IMR-90 (cell line): Measurements from ENCODE around the gene LSM12. TPM values are rescaled to one million over a fixed set of nuclear protein-coding genes. Genes with fewer than 3 reads are reported as not detected.

Source experiments
- ATAC-seq: fragments of 200-7000 bp; cut with Tn5 transposase; 2 replicates; pipeline ENCODE4 v1.9.1; 2020; ENCODE audit warnings: low read depth, mild to moderate bottlenecking, moderate library complexity
- BruUV-seq: library from RNA; stranded (reverse); fragments of 400-500 nt; replicated peaks from 2 replicates; lab custom pipeline; 2021; lab: Mats Ljungman, UMichigan
- CTCF ChIA-PET: fragments of 300-600 bp; formaldehyde crosslinking; extraction: SDS; loops from one replicate; lab custom pipeline; 2021; ENCODE audit warnings: antibody characterized with exemption; lab: Yijun Ruan, JAX
- POLR2A ChIA-PET: fragments of 300-600 bp; sonication (Branson Sonifier 250); formaldehyde crosslinking; loops from one replicate; lab custom pipeline; 2022; ENCODE audit warnings: antibody characterized with exemption; ENCODE audit not compliant: unreplicated experiment; lab: Charles Lee
- DNase-seq: peaks from one replicate; pipeline ENCODE4 v3.0.0; 2013
- H2AFZ ChIP-seq: replicated peaks from 2 replicates; pipeline ENCODE3; 2013; ENCODE audit warnings: low read length, mild to moderate bottlenecking; ENCODE audit not compliant: poor library complexity
- H2AK5ac ChIP-seq: 2 replicates; pipeline ENCODE4 v1.6.1; 2013; ENCODE audit warnings: low read depth, low read length, inconsistent platforms
- H2AK9ac ChIP-seq: replicated peaks from 2 replicates; pipeline ENCODE3; 2013; ENCODE audit warnings: mild to moderate bottlenecking, low read depth, low read length, moderate library complexity; ENCODE audit not compliant: poor library complexity
- H2BK120ac ChIP-seq: 2 replicates; pipeline ENCODE4 v1.6.1; 2013; ENCODE audit warnings: low read depth, low read length, inconsistent platforms
- H2BK15ac ChIP-seq: 3 replicates; pipeline ENCODE4 v1.6.1; 2013; ENCODE audit warnings: low read depth, low read length, inconsistent platforms
- H2BK20ac ChIP-seq: 2 replicates; pipeline ENCODE4 v1.6.1; 2013; ENCODE audit warnings: low read depth, mild to moderate bottlenecking, inconsistent platforms, low read length, moderate library complexity
- H2BK5ac ChIP-seq: 2 replicates; pipeline ENCODE4 v1.6.1; 2013; ENCODE audit warnings: mild to moderate bottlenecking, low read depth, low read length, inconsistent platforms; ENCODE audit not compliant: poor library complexity, severe bottlenecking
- H3K14ac ChIP-seq: replicated peaks from 2 replicates; pipeline ENCODE4 v1.6.1; 2013; ENCODE audit warnings: low read depth, low read length, inconsistent platforms
- H3K18ac ChIP-seq: 2 replicates; pipeline ENCODE4 v1.6.1; 2013; ENCODE audit warnings: low read depth, low read length, control low read depth
- H3K23ac ChIP-seq: 2 replicates; pipeline ENCODE4 v1.6.1; 2013; ENCODE audit warnings: low read depth, low read length, inconsistent platforms
- H3K27ac ChIP-seq: 2 replicates; pipeline ENCODE4 v1.5.1; 2013; ENCODE audit warnings: mild to moderate bottlenecking, control low read depth, low read length; ENCODE audit not compliant: insufficient read depth
- H3K27me3 ChIP-seq: 2 replicates; pipeline ENCODE4 v1.6.1; 2013; ENCODE audit warnings: low read length; ENCODE audit not compliant: control insufficient read depth, insufficient read depth
- H3K36me3 ChIP-seq: 2 replicates; pipeline ENCODE4 v1.6.1; 2013; ENCODE audit warnings: low read length, mixed read lengths; ENCODE audit not compliant: control insufficient read depth, insufficient read depth
- H3K4ac ChIP-seq: 2 replicates; pipeline ENCODE4 v1.6.1; 2013; ENCODE audit warnings: low read depth, low read length, inconsistent platforms
- H3K4me1 ChIP-seq: 2 replicates; pipeline ENCODE4 v1.6.1; 2013; ENCODE audit warnings: low read length, mixed read lengths; ENCODE audit not compliant: control insufficient read depth, insufficient read depth
- H3K4me2 ChIP-seq: 2 replicates; pipeline ENCODE4 v1.6.1; 2013; ENCODE audit warnings: low read depth, mild to moderate bottlenecking, control low read depth, low read length, moderate library complexity
- H3K4me3 ChIP-seq: 2 replicates; pipeline ENCODE4 v1.5.1; 2013; ENCODE audit warnings: low read depth, mild to moderate bottlenecking, control low read depth, low read length, moderate library complexity; ENCODE audit not compliant: insufficient read depth
- H3K56ac ChIP-seq: 2 replicates; pipeline ENCODE4 v1.6.1; 2013; ENCODE audit warnings: low read length, inconsistent platforms; ENCODE audit not compliant: insufficient read depth; ENCODE audit errors: extremely low read depth
- H3K79me1 ChIP-seq, 2 experiments: 2 replicates each; pipeline ENCODE4 v1.6.1; 2013; ENCODE audit warnings: low read length in 2 of 2, inconsistent platforms in 1 of 2, low read depth in 1 of 2
- H3K9ac ChIP-seq: 2 replicates; pipeline ENCODE4 v1.6.1; 2013; ENCODE audit warnings: low read depth, low read length, control low read depth
- H3K9me1 ChIP-seq: 2 replicates; pipeline ENCODE4 v1.6.1; 2013; ENCODE audit warnings: low read length, inconsistent platforms; ENCODE audit not compliant: insufficient read depth
- H3K9me3 ChIP-seq: 2 replicates; pipeline ENCODE4 v1.6.1; 2013; ENCODE audit warnings: low read length; ENCODE audit not compliant: control insufficient read depth, insufficient read depth
- H4K20me1 ChIP-seq: 2 replicates; pipeline ENCODE4 v1.6.1; 2013; ENCODE audit warnings: low read length, inconsistent platforms; ENCODE audit not compliant: insufficient read depth
- H4K5ac ChIP-seq: 2 replicates; pipeline ENCODE4 v1.6.1; 2013; ENCODE audit warnings: mild to moderate bottlenecking, low read depth, low read length, control low read depth
- H4K8ac ChIP-seq, 2 experiments: 2 replicates each; pipeline ENCODE4 v1.6.1; 2013; ENCODE audit warnings: low read depth in 2 of 2, low read length in 2 of 2, control low read depth in 1 of 2, inconsistent platforms in 1 of 2
- H4K91ac ChIP-seq: 2 replicates; pipeline ENCODE4 v1.6.1; 2013; ENCODE audit warnings: low read depth, low read length, inconsistent platforms; ENCODE audit not compliant: insufficient read depth
- BHLHE40 ChIP-seq: fragments of 150-350 bp; IDR thresholded peaks from 2 replicates; pipeline ENCODE4 v1.6.1; 2016; ENCODE audit warnings: mild to moderate bottlenecking, low read depth, low read length
- CHD1 ChIP-seq: IDR thresholded peaks from 2 replicates; pipeline ENCODE4 v1.6.1; 2012; ENCODE audit warnings: low read depth, low read length, improper control_type of control experiment
- CTCF ChIP-seq: conservative IDR thresholded peaks from 2 replicates; pipeline ENCODE4 v1.5.1; 2012; ENCODE audit warnings: mild to moderate bottlenecking, low read depth, low read length, improper control_type of control experiment
- ELK1 ChIP-seq: fragments of 150-350 bp; IDR thresholded peaks from 2 replicates; pipeline ENCODE4 v1.6.1; 2016; ENCODE audit warnings: low read depth, mild to moderate bottlenecking, low read length, moderate library complexity, borderline replicate concordance
- FOS ChIP-seq: fragments of 150-350 bp; IDR thresholded peaks from 2 replicates; pipeline ENCODE4 v1.6.1; 2016; ENCODE audit warnings: low read depth, low read length
- MAZ ChIP-seq: IDR thresholded peaks from 2 replicates; pipeline ENCODE4 v1.6.1; 2012; ENCODE audit warnings: low read depth, mild to moderate bottlenecking, low read length, improper control_type of control experiment, moderate library complexity, borderline replicate concordance
- MXI1 ChIP-seq: IDR thresholded peaks from 2 replicates; pipeline ENCODE4 v1.6.1; 2012; ENCODE audit warnings: low read depth, mild to moderate bottlenecking, low read length, moderate library complexity, borderline replicate concordance
- NFE2L2 ChIP-seq: fragments of 150-350 bp; IDR thresholded peaks from 2 replicates; pipeline ENCODE4 v1.6.1; 2016; ENCODE audit warnings: low read depth, mild to moderate bottlenecking, low read length
- POLR2A ChIP-seq: IDR thresholded peaks from 2 replicates; pipeline ENCODE4 v1.6.1; 2012; ENCODE audit warnings: mild to moderate bottlenecking, low read depth, low read length
- RCOR1 ChIP-seq: IDR thresholded peaks from 2 replicates; pipeline ENCODE4 v1.6.1; 2012; ENCODE audit warnings: mild to moderate bottlenecking, low read length, improper control_type of control experiment; ENCODE audit not compliant: insufficient replicate concordance
- RFX5 ChIP-seq: IDR thresholded peaks from 2 replicates; pipeline ENCODE4 v1.8.0; 2012; ENCODE audit warnings: low read depth, mild to moderate bottlenecking, low read length, moderate library complexity
- WGBS, 2 experiments: methylation state at CpG; one replicate each; pipeline versions ENCODE4 v1.1.5 to v1.1.7; 2013; ENCODE audit warnings: missing lambda C conversion rate in 2 of 2; ENCODE audit not compliant: insufficient read length in 1 of 2; ENCODE audit errors: extremely low coverage in 2 of 2; 5-methylcytosine and 5-hydroxymethylcytosine counted together
- dilution Hi-C: fragments of 300-500 bp; cut with HindIII; formaldehyde crosslinking; loops from one replicate; pipeline ENCODE4 v1.14.3; 2018; ENCODE audit warnings: low sequenced_read_pairs; ENCODE audit not compliant: unreplicated experiment
- in situ Hi-C: fragments of 300-500 bp; cut with MboI; formaldehyde crosslinking; loops from 3 replicates; pipeline ENCODE4 v1.14.3; 2019; ENCODE audit warnings: low sequenced_read_pairs, inconsistent platforms, mixed read lengths
- intact Hi-C: fragments of 100-400 bp; cut with micrococcal nuclease; formaldehyde crosslinking; loops from 2 replicates; pipeline ENCODE4 v1.10.0; 2022
- polyA plus RNA-seq, 3 experiments: library from polyadenylated mRNA; depleted of rRNA; stranded (reverse); fragments of >200 nt; gene quantifications; 2 replicates each; pipeline ENCODE4 v1.2.3, GENCODE V29; 2012; ENCODE audit warnings: low replicate concordance in 1 of 3
- total RNA-seq: library from RNA; depleted of rRNA; stranded (reverse); fragments of >200 nt; gene quantifications from 2 replicates; pipeline ENCODE4 v1.2.3, GENCODE V29; 2012

LSM12 gene
- total and polyA plus RNA-seq, 2 of the 4 experiments (the other 2 are of a cell fraction) = 38.0 to 41.0 TPM

GRCh38 chr17:44095647-44096496, 29.4 kb upstream of the LSM12 start (continued):
- TF ChIP-seq ELK1 (no peak), NFE2L2 (no peak), RFX5 (no peak)

DNA sequence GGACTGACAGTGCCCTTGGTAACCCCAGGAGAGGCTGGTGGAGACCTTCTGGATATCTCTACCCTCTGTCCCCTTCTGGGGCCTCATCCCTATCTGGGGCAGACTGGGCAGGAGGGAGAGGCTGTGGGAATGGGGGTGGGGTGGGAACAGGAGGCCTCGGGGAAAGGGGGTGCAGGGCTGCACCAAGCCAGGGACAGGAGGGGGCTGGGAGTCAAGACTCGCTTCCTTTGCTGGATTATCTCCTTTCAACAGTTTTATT, 28.8 kb upstream of the LSM12 start:
- Histone ChIP-seq H2BK120ac (peak overlapping the region; percentile 82), H3K4me1 (peaks cover 16% of the 10 kb centered on the region), H3K9ac (peak overlapping the region; percentile 4; the same call in 1 of the 2 replicates), H4K8ac (peak overlapping the region; percentile 75 to 80; a peak in 3 of 4 replicates), H3K9me1 (peaks cover 21% of the 10 kb centered on the region), H3K4ac (peak overlapping the region; percentile 86), H3K36me3 (peaks cover 25% of the 10 kb centered on the region), H2AFZ (peak overlapping the region; percentile 88), H3K79me1 (peaks cover 21 to 72% of the 10 kb centered on the region in 2 experiments), H3K18ac (peak overlapping the region; percentile 63), H3K23ac (peak overlapping the region; percentile 61), H4K20me1 (0 out of 2 replicates have a peak, but pooled peaks cover 3% of the 10 kb centered on the region), H3K4me3 (no peak overlapping the region), H2BK15ac (peak overlapping the region; percentile 82; the same call in 1 of the 3 replicates), H3K56ac (no peak overlapping the region; the same call in 1 of the 2 replicates), H3K9me3 (no peaks in the 10 kb centered on the region), H2BK20ac (peak overlapping the region; percentile 63; the same call in 1 of the 2 replicates), H3K14ac (peak overlapping the region; percentile 91), H4K91ac (peak overlapping the region; percentile 75; the same call in 1 of the 2 replicates), H2AK9ac (peak overlapping the region; percentile 86), H4K5ac (peak overlapping the region; percentile 69), H3K4me2 (peak overlapping the region; percentile 44), H2AK5ac (peak overlapping the region; percentile 77), H3K27me3 (no peaks in the 10 kb centered on the region), H2BK5ac (peak overlapping the region; percentile 66), H3K27ac (peak overlapping the region; percentile 87)
- ATAC-seq (no peak), DNase-seq (no peak)
- intact Hi-C loops (loop anchor here (1.0 kb wide), 2 partner anchors 13 to 25 kb away; partner anchors contain the start of gene G6PC3), in situ Hi-C loops (no loop called here), dilution Hi-C loops (no loop called here)
- POLR2A ChIA-PET = interaction anchor here (0.6 kb wide), 1 partner anchor 11 kb away, joined by 3 read pairs; no protein-coding TSS in a partner anchor
- WGBS, 2 experiments = no CpG with 5 or more reads among the region's 2 CpGs
- CTCF ChIA-PET = no interaction called here
- BruUV-seq = no TSS peak
- TF ChIP-seq MXI1 (no peak), ELK1 (no peak), BHLHE40 (no peak), FOS (no peak), POLR2A (no peak), CHD1 (no peak), MAZ (no peak), CTCF (no peak), RFX5 (no peak), RCOR1 (no peak)
